Suppressor macrophage treated with lipopolysaccharide for 1 hour (primary cell): Measurements from ENCODE around the gene CROCC2.

Experiments used
- DNase-seq, 3 donors: peaks; one replicate each; pipeline ENCODE4 v3.0.0-alpha.2; 2020 to 2022

The CROCC2 gene

GRCh38 chr2:240991378-240992263, 85.5 kb downstream of the CROCC2 start:
- DNase-seq: peak; percentile 53 to 61 (median 54)

- DNase-seq: peak; percentile 18 to 29 (median 21)
Measured at GRCh38 chr2:240992572-240993291, 86.6 kb downstream of the CROCC2 start.

- no peak for DNase-seq
Measured at GRCh38 chr2:240993446-240994170, 87.5 kb downstream of the CROCC2 start.

- DNase-seq: no peak
Measured at GRCh38 chr2:240994171-240994896, 88.2 kb downstream of the CROCC2 start.

- no peak for DNase-seq
Measured at GRCh38 chr2:240995041-240996021, 89.2 kb downstream of the CROCC2 start.

GRCh38 chr2:240996161-240996833, 90.2 kb downstream of the CROCC2 start:
- DNase-seq: no peak

- DNase-seq: no peak
Measured at GRCh38 chr2:240996834-240997140, 90.7 kb downstream of the CROCC2 start.

GRCh38 chr2:240997141-240997855, 91.2 kb downstream of the CROCC2 start:
- DNase-seq: no peak

- DNase-seq: peak; percentile 81 to 96 (median 93)
Measured at GRCh38 chr2:240997856-240998705, 91.9 kb downstream of the CROCC2 start, which contains the start of gene SNED1. Gene SNED1, plus strand, starts transcription at chr2:240998618. Its CDS starts 220 bp downstream, at chr2:240998838.

- DNase-seq: no peak
Measured at GRCh38 chr2:240998706-240998994, 92.5 kb downstream of the CROCC2 start.

- DNase-seq: peak; percentile 28 to 71 (median 56)
Measured at GRCh38 chr2:240998995-240999791, 93.1 kb downstream of the CROCC2 start.

- no peak for DNase-seq
Measured at GRCh38 chr2:240999873-241000541, 93.9 kb downstream of the CROCC2 start.

GRCh38 chr2:241000831-241001321, 94.7 kb downstream of the CROCC2 start:
- DNase-seq: no peak

- no peak for DNase-seq
Measured at GRCh38 chr2:241001413-241002274, 95.5 kb downstream of the CROCC2 start.

GRCh38 chr2:241002275-241003046, 96.3 kb downstream of the CROCC2 start:
- DNase-seq: no peak

- DNase-seq: no peak
Measured at GRCh38 chr2:241003047-241003360, 96.9 kb downstream of the CROCC2 start.
